Retinal pigment epithelial cell (primary cell): Measurements from ENCODE around the gene AQP12B.

Source experiments
- DNase-seq: peaks from one replicate; pipeline ENCODE4 v3.0.0-alpha.2; 2010; ENCODE audit warnings: low read depth
- H3K4me3 ChIP-seq: 2 replicates; pipeline ENCODE4 v1.5.1; 2011; ENCODE audit warnings: mild to moderate bottlenecking, low read length, control low read depth, moderate library complexity
- CTCF ChIP-seq: conservative IDR thresholded peaks from 2 replicates; pipeline ENCODE4 v1.5.1; 2011; ENCODE audit warnings: low read depth, low read length, control low read depth, inconsistent platforms

Gene AQP12B

GRCh38 chr2:240727439-240727838 lies 44.8 kb upstream of the AQP12B start:
- TF ChIP-seq CTCF, result no peak
- no peak overlapping the region for H3K4me3 ChIP-seq
- no peak for DNase-seq

DNA sequence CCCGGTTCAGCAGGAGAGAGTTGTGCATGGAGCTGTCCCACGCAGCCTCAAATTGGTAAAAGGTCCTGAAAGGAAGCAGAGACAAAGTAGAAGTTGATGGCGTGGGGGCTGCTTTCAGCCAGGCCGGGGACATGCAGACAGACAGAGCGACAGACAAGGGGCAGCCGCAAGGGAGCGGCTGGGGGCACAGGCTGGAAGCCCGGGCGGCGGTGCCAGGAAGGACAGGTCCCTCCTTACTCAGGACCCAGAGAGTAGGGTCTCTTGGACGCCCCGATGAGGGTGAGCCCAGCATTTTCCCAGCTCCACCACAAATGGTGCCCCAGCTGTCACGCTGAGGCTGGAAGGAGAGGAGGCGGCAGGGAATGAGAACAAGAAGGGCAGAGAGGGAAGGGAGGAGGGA lies 44.2 kb upstream of the AQP12B start:
- DNase-seq, result no peak
- no peak for TF ChIP-seq CTCF

DNA sequence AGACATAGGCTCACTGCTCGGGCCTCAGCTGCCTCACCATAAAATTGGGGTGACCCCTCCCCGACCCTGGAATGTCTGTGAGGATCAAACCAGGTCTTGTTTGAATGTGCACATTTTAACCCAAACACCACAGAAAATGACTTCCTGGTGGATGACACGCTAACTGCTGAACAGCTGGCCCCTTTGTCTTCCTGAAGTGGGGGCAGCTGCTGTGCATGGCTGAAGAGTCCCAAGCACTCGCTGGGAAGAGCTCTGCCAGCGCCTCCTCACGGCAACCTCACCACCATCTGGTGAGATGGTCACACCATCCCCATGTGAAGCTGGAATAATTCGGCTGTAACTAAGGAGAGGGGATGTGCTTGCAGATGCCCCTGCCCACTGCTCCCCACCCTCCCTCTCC lies 43.0 kb upstream of the AQP12B start:
- TF ChIP-seq CTCF, result no peak
- no peak overlapping the region for H3K4me3 ChIP-seq
- no peak for DNase-seq

More for the DNA sequence above, 44.2 kb upstream of the AQP12B start:
- H3K4me3 ChIP-seq, result no peak overlapping the region

DNA sequence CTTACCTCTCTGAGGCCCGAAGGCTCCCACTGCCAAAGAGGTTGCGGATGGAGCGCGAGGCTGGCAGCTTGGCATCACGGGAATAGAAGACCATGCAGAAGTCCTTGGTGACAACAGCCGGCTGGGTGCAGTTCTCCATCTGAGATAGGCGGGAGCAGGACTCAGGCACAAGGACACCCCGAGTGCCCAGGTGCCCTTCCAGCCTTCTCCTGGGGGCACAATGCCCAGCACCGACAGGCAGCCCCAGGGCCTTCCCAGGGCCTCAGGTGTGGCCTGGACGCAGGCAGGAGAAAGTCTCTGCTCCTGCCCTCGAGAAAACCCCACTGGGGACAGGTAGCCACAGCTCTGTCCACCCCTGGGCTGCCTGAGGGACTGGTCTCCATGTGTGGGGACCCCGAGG lies 42.6 kb upstream of the AQP12B start:
- no peak for TF ChIP-seq CTCF

GRCh38 chr2:240724431-240724830 lies 41.7 kb upstream of the AQP12B start:
- no peak for DNase-seq
- TF ChIP-seq CTCF, result no peak
- no peak overlapping the region for H3K4me3 ChIP-seq

More for the DNA sequence above, 42.6 kb upstream of the AQP12B start:
- DNase-seq, result no peak
- H3K4me3 ChIP-seq, result no peak overlapping the region

DNA sequence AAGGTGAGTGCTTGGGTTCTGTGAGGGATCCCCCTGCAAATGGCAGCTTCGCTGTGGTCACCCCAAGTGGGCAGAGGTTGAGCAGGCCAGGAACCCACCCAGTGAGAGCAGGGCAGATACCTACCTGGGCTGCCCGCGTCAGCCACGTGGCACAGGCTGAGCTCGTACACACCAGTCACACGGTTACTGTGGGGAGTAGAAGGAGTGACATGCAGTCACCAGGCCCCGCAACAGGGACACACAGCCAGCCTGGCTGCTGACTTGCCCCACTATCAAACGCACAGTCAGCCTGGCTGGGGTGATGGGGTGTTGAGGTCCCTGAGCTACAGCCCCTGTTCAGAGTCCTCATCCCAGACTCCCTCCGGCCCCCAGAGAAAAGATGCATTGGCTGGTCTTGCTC lies 41.2 kb upstream of the AQP12B start:
- TF ChIP-seq CTCF, result no peak
- DNase-seq, result no peak
- H3K4me3 ChIP-seq, result no peak overlapping the region

GRCh38 chr2:240722796-240723735 lies 40.4 kb upstream of the AQP12B start:
- no peak overlapping the region for H3K4me3 ChIP-seq
- no peak for DNase-seq
- no peak for TF ChIP-seq CTCF
